Keratinocyte (primary cell): ENCODE measurements around the gene KCNIP2. TPM values are rescaled to one million over a fixed set of nuclear protein-coding genes. Genes with fewer than 3 reads are reported as not detected.

Source experiments
- DNase-seq: peaks from one replicate; pipeline ENCODE4 v3.0.0-alpha.2; 2011; ENCODE audit warnings: low read depth, missing footprints, low spot score
- FAIRE-seq: peaks from 2 replicates; lab custom pipeline; 2011; peaks lifted over from hg19 to GRCh38; lab: Jason Lieb, UNC
- H2AFZ ChIP-seq: 2 replicates; pipeline ENCODE4 v1.6.0; 2012; ENCODE audit warnings: low read length, control low read depth, inconsistent platforms; ENCODE audit not compliant: control insufficient read depth
- H3K27ac ChIP-seq: 2 replicates; pipeline ENCODE4 v1.5.1; 2011; ENCODE audit warnings: low read length; ENCODE audit not compliant: control insufficient read depth, insufficient read depth
- H3K27me3 ChIP-seq: 3 replicates; pipeline ENCODE4 v1.6.0; 2011; ENCODE audit warnings: low read length; ENCODE audit not compliant: control insufficient read depth, insufficient read depth; ENCODE audit errors: extremely low read depth
- H3K36me3 ChIP-seq, 2 experiments: 2 replicates in 1 of 2; 3 replicates in 1 of 2; pipeline ENCODE4 v1.5.1; 2011; ENCODE audit warnings: low read length in 2 of 2, mild to moderate bottlenecking in 1 of 2; ENCODE audit not compliant: control insufficient read depth in 2 of 2, insufficient read depth in 2 of 2; ENCODE audit errors: extremely low read depth in 1 of 2
- H3K4me1 ChIP-seq: 3 replicates; pipeline ENCODE4 v1.5.1; 2011; ENCODE audit warnings: low read length; ENCODE audit not compliant: control insufficient read depth, insufficient read depth; ENCODE audit errors: extremely low read depth
- H3K4me2 ChIP-seq: 3 replicates; pipeline ENCODE4 v1.6.0; 2011; ENCODE audit warnings: low read depth, low read length; ENCODE audit not compliant: control insufficient read depth, insufficient read depth; ENCODE audit errors: extremely low read depth
- H3K4me3 ChIP-seq, 3 experiments: fragments of 200-600 bp in 1 of 3; sonication (generic) in 1 of 3; 2 replicates in 2 of 3; 3 replicates in 1 of 3; pipeline ENCODE4 v1.5.1; 2011 to 2016; ENCODE audit warnings: low read length in 3 of 3, mild to moderate bottlenecking in 3 of 3, control low read depth in 2 of 3, inconsistent platforms in 1 of 3, low read depth in 1 of 3, mixed read lengths in 1 of 3, mixed run types in 1 of 3, moderate library complexity in 1 of 3; ENCODE audit not compliant: control insufficient read depth in 2 of 3, insufficient read depth in 2 of 3; ENCODE audit errors: extremely low read depth in 1 of 3
- H3K79me2 ChIP-seq: 2 replicates; pipeline ENCODE4 v1.6.0; 2012; ENCODE audit warnings: low read length; ENCODE audit not compliant: control insufficient read depth, insufficient read depth
- H3K9ac ChIP-seq: 3 replicates; pipeline ENCODE4 v1.6.0; 2011; ENCODE audit warnings: low read length; ENCODE audit not compliant: control insufficient read depth, insufficient read depth; ENCODE audit errors: extremely low read depth
- H3K9me1 ChIP-seq: 3 replicates; pipeline ENCODE4 v1.6.0; 2011; ENCODE audit warnings: low read length; ENCODE audit not compliant: control insufficient read depth, insufficient read depth; ENCODE audit errors: extremely low read depth
- H3K9me3 ChIP-seq: 2 replicates; pipeline ENCODE4 v1.5.1; 2012; ENCODE audit warnings: low read depth, low read length; ENCODE audit not compliant: control insufficient read depth
- H4K20me1 ChIP-seq: 3 replicates; pipeline ENCODE4 v1.6.0; 2011; ENCODE audit warnings: low read length; ENCODE audit not compliant: control insufficient read depth, insufficient read depth; ENCODE audit errors: extremely low read depth
- EZH2 ChIP-seq: IDR thresholded peaks from one replicate; pipeline ENCODE4 v1.6.1; 2012; ENCODE audit warnings: inconsistent platforms, mild to moderate bottlenecking, low read length, moderate library complexity
- dilution Hi-C: fragments of 300-500 bp; cut with MboI; formaldehyde crosslinking; loops from one replicate; pipeline ENCODE4 v1.7.0; 2020; ENCODE audit warnings: low sequenced_read_pairs; ENCODE audit not compliant: extremely low pct_ligation_motif_present
- polyA plus RNA-seq, 5 experiments: library from polyadenylated mRNA; depleted of rRNA in 3 of 5; stranded (reverse) in 3 of 5; stranded (forward) in 1 of 5; unstranded in 1 of 5; fragments of >200 nt; gene quantifications; 1 replicate in 1 of 5; 2 replicates in 3 of 5; 3 replicates in 1 of 5; pipeline versions ENCODE4 v1.2.1 to v1.2.3, GENCODE V29; 2011 to 2012; ENCODE audit warnings: missing spikeins in 2 of 5, low read depth in 1 of 5, low replicate concordance in 1 of 5
- TF ChIP-seq, protein P1 (sequence below), 3 experiments: IDR thresholded peaks in 1 of 3; conservative IDR thresholded peaks in 1 of 3; optimal IDR thresholded peaks in 1 of 3; 2 replicates in 2 of 3; 3 replicates in 1 of 3; pipeline versions ENCODE3 to v1.5.1; 2011; ENCODE audit warnings: low read length in 3 of 3, mild to moderate bottlenecking in 3 of 3, moderate library complexity in 2 of 3, control low read depth in 1 of 3, inconsistent platforms in 1 of 3; ENCODE audit not compliant: insufficient read depth in 2 of 3; ENCODE audit errors: extremely low read depth in 1 of 3

Gene KCNIP2
- polyA plus RNA-seq, 1 donor (not counting 4 experiments of a cell fraction or from before 2014, with no cell fraction given), result 0.41 TPM

DNA sequence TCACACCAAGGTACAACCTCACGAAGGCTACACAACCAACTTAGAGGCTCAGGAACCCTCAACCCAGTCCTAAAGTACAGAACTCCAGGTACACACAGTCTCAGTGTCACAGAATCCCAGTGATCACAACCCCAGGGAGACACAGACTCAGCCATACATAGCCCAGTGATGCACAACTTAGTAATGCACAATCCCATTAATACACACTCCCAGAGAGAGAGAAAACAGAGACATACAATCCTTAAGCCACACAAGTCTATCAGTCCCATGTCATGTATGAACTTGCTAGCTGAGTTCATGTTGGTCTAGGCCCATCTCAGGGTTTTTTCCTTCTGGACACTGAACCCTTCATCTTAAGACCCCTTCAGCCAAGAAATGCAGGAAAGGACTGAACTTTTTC is 4.6 kb downstream of the KCNIP2 start:
- FAIRE-seq (no peak), DNase-seq (no peak)
- H3K4me3 ChIP-seq, result no peak overlapping the region
- H3K36me3 ChIP-seq, result no peaks in the 10 kb centered on the region
- no peak overlapping the region for H3K27ac ChIP-seq
- H3K4me2 ChIP-seq, result no peak overlapping the region
- H3K9ac ChIP-seq, result no peak overlapping the region
- peaks cover 10% of the 10 kb centered on the region for H4K20me1 ChIP-seq
- no peaks in the 10 kb centered on the region for H3K79me2 ChIP-seq
- no peaks in the 10 kb centered on the region for H3K9me3 ChIP-seq
- no peak overlapping the region for H2AFZ ChIP-seq
- TF ChIP-seq EZH2, result no peak
- TF ChIP-seq, protein P1, sequence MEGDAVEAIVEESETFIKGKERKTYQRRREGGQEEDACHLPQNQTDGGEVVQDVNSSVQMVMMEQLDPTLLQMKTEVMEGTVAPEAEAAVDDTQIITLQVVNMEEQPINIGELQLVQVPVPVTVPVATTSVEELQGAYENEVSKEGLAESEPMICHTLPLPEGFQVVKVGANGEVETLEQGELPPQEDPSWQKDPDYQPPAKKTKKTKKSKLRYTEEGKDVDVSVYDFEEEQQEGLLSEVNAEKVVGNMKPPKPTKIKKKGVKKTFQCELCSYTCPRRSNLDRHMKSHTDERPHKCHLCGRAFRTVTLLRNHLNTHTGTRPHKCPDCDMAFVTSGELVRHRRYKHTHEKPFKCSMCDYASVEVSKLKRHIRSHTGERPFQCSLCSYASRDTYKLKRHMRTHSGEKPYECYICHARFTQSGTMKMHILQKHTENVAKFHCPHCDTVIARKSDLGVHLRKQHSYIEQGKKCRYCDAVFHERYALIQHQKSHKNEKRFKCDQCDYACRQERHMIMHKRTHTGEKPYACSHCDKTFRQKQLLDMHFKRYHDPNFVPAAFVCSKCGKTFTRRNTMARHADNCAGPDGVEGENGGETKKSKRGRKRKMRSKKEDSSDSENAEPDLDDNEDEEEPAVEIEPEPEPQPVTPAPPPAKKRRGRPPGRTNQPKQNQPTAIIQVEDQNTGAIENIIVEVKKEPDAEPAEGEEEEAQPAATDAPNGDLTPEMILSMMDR (optimal IDR thresholded peaks at IDR 0.05 in 1 of 3, IDR thresholded peaks at IDR 0.05 in 1 of 3, conservative IDR thresholded peaks at IDR 0.05 in 1 of 3; ENCODE audit: extremely low read depth in 1 of 3, insufficient read depth in 2 of 3, low read length in 3 of 3), result no peak
- dilution Hi-C loops, result no loop called here
- H3K4me1 ChIP-seq, result peaks cover 16% of the 10 kb centered on the region
- no peaks in the 10 kb centered on the region for H3K27me3 ChIP-seq
- H3K9me1 ChIP-seq, result peaks cover 6% of the 10 kb centered on the region

DNA sequence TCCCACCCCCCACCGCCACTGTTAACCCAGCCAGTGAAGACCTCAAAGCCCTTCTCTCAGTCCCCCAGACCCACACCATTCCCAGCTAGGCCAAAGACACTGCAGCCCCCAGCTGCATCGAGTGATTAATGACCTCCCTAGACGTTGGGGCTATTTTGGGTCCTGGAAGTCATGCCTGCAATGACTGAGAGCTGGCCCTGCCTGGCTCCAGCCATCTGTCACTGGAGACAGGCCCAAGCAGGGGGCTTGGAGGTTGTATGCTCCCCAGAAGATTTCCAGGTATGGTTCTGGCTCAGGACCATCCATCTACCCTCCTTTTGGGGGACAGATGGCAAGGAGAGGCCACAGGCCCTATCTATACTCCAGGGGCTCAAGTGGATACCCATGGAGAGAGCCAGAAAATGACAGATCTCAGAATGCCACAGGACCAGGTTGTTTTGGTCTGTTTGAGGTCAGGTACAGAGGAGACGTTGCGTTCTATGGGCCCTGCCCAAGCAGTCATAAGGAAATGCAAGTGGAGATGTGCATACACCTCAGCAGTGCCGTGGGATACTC is 5.1 kb downstream of the KCNIP2 start:
- Histone ChIP-seq H3K9me1 (peaks cover 6% of the 10 kb centered on the region), H3K27ac (no peak overlapping the region), H3K9me3 (no peaks in the 10 kb centered on the region), H3K79me2 (no peaks in the 10 kb centered on the region), H3K36me3 (no peaks in the 10 kb centered on the region), H3K4me1 (peaks cover 16% of the 10 kb centered on the region), H3K27me3 (no peaks in the 10 kb centered on the region), H4K20me1 (peaks cover 10% of the 10 kb centered on the region), H3K4me2 (no peak overlapping the region), H3K4me3 (no peak overlapping the region), H3K9ac (no peak overlapping the region), H2AFZ (no peak overlapping the region)
- TF ChIP-seq, protein P1 (optimal IDR thresholded peaks at IDR 0.05 in 1 of 3, IDR thresholded peaks at IDR 0.05 in 1 of 3, conservative IDR thresholded peaks at IDR 0.05 in 1 of 3; ENCODE audit: extremely low read depth in 1 of 3, insufficient read depth in 2 of 3, low read length in 3 of 3), result no peak
- TF ChIP-seq EZH2, result no peak
- FAIRE-seq (no peak), DNase-seq (no peak)
- dilution Hi-C loops, result no loop called here
